ENCODE results near the gene MGAT4A.
"Not testable (repeated sequence)": the region's sequence is repeated elsewhere in the genome, so short reads cannot be mapped to it uniquely, and the experiment has no call there.

Gene MGAT4A

DNA sequence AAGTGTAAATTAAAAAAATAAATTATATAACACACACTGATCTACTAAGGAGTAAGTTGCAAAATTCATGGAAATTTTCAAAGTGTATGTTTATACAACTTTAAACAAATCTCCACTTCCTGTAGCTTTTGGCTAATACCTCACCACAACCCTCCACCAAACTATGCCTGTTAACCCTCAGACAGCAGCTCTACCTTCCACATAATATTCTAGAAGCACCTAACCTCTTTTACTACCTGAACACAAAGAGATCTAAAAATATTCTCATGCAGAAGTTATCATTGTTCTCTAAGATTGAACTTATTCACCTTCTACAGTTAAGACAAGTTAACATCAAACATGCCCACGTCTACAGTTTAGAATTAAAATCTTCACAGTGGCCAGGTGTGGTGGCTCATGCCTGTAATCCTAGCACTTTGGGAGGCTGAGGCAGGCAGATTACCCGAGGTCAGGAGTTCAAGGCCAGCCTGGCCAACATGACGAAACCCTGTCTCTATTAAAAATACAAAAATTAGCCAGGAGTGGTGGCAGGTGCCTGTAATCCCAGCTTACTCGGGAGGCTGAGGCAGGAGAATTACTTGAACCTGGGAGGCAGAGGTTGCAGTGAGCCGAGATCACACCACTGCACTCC is 2.7 kb downstream of the MGAT4A start:
- not testable (repeated sequence) for DNase-seq

DNA sequence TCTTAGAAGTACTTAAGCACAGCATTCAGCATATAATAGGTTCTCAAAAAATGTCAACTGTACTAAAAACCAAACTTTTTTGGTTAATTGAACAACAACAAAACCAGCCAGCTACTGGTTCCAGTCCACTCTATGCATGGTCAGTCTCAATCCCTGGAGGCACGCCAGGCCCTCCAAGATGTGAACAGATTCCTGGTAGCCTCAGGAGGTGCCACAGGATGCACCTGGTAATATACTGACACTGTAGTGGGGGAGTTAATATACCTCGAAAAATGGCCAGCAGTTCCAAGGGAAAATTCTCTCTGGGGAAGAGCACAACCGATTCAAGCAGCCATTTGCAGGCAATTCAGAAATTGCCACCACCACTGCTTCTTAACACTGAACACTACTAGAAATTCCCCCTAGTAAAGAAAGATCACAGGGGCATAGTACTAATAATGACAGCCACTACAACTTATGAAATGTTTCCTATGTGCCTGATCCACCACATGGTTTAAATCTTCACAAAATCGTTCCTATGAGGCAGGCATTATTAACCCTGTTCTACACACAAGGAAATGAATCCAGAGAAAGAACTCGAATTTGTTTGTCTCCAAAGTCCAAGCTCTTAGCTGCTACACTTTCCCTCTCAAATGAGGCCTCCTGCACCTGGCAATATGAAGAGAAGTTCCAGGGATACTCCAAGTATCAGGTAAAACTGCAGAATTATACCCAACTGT is 3.4 kb downstream of the MGAT4A start:
- DNase-seq = no peak

DNA sequence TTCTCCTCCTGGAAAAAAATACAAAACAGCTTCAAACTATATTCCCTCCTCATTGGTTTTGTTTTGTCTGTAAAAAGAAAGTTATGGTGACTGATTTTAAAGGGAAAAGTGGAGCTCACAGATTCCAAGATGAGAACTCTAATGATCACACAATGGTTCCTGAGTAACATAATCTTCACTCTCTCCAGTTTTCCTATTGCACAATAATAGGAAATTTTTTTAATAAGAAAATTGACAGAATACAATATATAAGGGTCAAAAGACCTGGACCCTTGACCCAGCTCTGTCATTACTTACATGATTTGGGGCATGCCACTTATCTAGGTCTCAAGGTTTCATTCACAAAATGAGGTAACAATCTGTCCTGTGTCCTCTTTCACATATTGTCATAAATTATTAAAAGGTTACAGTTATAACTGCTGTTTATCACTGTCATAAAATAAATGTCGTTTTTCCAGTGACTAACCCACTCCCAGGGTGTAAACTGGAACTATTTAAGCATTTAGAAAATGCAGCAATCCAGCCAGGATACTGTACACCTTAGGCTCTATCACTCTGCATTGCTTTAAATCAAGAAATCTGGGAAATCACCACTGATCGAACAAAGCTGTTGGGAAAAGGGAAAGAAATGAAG is 4.1 kb downstream of the MGAT4A start:
- DNase-seq = no peak

DNA sequence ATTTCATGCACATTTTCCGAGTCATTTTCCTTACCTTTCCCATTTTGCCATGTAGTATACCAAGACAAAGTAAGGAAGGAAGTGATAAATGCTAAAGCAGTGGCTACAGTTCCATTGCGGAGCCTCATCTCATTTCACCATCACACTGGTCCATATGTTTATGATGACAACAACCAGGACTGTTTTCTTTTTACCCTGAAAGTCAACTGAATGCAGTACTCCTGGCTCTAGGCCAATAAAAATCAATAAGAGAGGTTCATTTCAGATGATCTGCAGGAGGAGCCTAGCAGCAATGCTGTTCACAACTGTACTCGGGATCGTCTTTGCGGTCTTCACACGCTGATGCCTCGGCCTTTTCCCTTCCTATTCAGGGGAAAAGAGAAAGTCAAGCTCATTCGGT is 4.7 kb downstream of the MGAT4A start:
- DNase-seq = no peak

DNA sequence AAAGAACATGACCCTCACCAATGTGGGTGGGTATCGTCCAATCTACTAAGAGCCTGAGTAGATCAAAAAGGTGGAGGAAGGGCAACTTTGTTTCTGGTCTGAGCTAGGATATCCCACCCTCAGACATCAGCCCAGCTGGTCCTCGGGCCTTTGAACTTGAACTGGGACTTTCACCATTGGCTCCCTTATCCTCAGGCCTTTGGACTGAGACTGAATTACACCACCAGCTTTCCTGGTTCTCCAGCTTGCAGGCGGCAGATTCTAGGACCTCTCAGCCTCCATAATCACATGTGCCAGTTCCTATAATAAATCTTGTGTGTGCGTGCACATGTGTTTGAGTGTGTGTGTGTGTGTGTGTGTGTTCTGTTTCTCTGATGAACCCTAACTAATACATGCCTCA is 10.6 kb downstream of the MGAT4A start:
- DNase-seq = no peak

DNA sequence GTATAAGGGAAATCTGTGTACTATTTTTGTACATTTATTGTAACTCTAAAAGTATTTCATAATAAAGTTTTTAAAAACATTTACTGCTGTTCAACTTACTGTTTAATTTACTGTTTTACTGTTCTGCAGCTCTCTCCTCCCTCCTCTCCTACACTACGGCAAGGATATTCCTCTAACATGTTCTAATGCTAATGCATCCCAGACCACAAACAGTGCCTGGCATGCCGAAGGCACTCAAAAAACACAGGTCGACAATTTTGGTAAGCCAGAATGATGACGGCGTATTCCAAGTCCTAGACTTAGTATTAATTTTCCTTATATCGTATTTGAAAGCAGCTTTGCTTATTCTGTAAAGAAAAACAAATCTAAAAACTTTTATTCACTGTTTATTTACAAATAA is 13.3 kb downstream of the MGAT4A start:
- DNase-seq = no peak

DNA sequence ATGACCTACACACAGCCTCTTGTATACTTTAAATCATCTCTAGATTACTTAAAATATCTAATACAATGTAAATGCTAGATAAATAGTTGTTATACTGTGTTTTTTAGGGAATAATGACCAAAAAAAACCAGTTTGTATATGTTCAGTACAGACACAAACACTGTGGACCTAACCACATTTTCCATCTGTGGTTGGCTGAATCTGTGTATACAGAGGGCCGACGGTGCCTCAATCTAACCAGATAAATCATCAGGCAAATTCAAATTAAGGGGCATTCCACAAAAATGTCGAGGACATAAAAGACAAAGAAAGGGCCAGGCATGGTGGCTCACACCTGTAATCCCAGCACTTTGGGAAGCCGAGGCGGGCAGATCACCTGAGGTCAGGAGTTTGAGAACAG is 14.1 kb downstream of the MGAT4A start:
- no peak for DNase-seq

DNA sequence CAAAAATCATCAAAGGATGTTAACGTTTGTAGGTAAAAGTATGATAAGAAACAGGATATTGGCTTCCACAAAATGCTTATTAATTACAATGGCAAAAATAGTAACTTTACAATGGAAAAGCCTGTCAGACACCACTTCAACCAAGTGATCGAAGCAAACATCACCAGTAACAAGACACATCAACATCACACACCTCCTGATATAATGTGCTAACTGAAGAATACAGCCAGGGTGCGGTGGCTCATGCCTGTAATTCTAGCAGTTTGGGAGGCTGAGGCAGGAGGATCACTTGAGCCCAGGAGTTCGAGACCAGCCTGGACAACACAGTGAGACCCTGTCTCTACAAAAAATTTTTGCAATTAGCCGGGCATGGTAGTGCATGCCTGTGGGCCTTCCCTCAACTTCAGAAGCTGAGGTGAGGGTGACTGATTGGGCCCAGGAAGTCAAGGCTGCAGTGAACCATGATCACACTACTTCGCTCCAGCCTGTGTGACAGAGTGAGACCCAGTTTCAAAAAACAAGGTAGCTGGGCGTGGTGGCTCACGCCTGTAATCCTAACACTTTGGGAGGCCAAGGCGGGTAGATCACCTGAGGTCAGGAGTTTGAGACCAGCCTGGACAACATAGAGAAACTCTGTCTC is 15.0 kb downstream of the MGAT4A start:
- no peak for DNase-seq

DNA sequence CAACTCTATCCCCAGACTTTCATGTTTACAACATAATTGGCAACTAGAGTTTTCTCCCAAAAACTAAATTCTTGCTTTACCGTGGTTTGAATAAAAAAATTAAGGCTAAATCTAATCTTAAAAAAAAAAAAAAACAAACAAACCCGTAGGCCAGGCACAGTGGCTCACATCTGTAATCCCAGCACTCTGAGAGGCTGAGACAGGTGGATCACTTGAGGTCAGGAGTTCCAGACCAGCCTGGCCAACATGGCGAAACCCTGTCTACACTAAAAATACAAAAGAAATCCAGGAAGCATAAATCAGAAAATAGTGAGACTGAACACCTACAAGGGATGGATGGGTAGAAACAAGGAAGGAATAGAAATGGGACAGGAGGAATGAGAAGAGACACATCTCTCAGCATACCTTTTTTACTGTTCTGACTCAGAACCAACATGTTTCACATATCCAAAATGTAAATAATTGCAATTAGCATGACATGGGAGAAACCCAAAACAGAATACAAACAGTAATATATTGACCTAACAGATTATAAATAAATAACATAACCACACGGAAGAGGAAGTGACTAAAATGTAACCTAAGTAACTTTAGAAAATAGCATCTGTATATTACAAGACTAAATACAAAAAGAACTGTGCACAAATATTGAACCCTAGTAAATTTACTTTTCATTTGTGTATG is 17.5 kb downstream of the MGAT4A start:
- DNase-seq = no peak

DNA sequence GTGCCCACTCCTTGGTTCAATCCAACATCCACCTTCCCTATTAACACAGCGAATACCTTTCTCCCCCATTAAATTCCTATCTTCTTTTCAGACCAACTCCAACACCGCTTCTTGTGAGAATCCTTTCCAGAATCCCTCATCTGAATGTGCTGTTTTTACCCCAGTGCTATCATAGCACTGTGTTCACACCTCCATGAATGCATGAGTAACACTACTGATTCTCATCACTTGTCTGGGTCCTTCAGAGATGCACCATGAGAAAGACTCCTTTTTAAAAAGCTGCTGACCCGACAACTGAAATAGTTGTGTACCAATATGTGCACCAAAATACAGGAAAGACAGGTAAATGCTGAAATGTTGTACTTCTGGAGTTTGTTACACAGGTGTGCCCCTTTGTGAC is 18.8 kb downstream of the MGAT4A start:
- DNase-seq = no peak

DNA sequence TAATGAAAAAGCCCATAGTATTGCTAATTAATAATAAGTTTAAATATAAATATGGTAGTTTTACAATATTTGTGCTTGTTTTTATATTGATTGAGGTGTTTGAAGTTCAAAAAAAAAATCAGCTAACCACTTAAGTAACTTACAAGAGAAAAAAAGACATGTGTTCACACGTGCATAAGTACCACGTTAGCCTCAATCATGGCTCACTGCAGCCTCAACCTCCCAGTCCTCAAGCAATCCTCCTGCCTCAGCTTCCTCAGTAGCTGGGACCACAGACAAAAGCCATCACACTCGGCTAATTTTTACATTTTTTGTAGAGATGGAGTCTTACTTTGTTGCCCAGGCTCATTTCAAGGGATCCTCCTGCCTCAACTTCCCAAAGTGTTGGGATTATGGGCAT is 19.4 kb downstream of the MGAT4A start:
- DNase-seq = no peak

DNA sequence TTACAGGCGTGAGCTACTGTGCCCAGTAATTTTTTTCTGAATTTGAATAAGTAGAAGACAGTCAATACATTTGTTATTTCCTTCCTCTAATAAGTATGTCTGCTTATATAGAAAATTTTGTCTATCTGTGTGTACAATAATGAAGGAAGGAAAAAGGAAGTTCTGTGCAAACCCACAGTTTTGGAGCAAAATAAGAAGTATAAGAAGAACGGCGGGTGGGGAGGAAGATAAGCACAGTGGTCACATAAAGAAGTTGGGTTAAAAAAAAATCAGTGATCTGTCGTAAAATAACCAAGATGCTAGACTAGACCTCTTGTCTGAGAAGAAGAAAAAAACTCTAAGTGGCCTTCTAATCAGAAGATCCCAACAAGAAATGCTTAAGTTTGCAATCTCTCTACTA is 20.2 kb downstream of the MGAT4A start:
- peak; percentile 93 for DNase-seq

DNA sequence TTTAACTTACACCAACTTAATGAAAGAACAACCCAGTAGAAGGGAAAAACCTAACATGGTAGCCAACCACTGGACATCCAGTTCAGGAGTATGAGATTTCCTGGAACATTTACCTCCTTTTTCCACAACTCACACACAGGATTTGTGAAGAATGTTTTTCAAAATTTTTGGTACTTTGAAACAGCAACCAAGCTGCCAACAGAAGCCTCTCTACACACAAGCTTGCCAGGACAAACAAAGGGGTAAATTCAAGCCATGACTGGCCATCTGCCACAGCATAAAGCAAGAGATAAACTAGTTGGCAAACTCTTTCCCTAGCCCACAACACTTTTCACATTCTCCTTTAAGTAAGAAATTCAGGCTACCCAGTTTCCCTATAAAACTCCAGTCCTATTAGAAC is 21.4 kb downstream of the MGAT4A start:
- no peak for DNase-seq

DNA sequence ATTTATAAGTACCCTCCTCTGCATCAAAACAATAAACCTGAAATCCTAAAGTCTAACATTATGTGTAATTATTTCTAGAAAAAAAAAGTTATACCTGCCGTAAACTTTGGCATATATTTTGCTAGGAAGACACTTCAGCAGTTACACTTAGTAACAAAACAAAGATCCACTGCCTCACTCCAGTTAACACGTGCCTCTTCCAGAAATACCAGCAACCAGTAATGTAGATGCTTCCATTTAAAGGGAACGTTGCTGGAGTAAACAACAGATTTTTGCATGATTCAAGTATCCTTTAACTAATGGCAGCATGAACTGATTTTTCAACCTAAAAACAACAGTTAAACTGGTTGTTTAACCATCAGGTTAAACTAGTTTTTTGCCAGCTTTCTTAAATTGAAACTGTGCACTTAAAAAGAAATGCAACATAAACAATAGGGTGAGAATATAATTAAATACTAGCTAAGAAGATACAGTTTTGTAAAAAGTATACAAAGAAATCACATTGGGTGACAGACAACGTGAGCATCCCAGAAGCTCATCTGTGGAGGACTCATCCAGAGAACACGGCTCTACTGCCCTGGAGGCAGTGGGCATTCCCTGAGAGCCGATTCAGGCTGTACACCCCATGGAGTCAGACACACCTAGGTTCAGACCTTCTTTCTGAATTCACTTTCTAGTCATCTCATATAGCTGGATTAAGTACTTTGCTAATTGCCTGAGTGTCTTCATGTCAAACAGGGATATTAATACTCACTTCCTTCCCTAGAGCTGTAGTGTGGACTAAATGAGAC is 22.3 kb downstream of the MGAT4A start:
- no peak for DNase-seq

DNA sequence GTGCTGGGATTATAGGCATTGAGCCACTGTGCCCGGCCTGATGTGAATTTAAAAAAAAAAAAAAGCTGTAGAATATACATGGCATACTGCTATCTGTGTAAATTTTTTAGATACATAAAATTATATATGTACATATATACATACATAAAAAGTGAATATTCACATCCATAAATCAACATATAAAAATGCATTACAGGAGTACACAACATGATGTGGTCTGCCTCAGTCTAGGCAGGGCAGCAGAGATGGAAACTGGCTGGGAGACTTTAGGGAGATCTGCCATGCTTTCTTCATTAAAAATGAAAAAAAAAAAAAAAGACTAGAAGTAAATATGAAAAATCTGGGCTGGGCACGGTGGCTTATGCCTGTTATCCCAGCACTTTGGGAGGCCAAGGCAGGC is 24.3 kb downstream of the MGAT4A start:
- no peak for DNase-seq

DNA sequence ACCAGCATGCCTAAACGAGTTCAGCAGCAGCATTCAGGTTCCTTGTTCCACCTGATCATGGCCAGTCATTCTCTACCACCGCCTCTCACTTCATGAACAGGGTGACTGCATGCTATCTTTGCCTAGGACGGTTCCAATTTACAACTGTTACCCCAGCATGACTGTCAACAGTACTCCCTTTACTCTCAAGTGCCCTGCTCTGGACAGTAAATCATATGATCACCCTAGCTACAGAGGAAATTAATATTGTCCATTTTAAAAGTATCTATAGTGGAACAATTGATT is 25.7 kb downstream of the MGAT4A start:
- no peak for DNase-seq

DNA sequence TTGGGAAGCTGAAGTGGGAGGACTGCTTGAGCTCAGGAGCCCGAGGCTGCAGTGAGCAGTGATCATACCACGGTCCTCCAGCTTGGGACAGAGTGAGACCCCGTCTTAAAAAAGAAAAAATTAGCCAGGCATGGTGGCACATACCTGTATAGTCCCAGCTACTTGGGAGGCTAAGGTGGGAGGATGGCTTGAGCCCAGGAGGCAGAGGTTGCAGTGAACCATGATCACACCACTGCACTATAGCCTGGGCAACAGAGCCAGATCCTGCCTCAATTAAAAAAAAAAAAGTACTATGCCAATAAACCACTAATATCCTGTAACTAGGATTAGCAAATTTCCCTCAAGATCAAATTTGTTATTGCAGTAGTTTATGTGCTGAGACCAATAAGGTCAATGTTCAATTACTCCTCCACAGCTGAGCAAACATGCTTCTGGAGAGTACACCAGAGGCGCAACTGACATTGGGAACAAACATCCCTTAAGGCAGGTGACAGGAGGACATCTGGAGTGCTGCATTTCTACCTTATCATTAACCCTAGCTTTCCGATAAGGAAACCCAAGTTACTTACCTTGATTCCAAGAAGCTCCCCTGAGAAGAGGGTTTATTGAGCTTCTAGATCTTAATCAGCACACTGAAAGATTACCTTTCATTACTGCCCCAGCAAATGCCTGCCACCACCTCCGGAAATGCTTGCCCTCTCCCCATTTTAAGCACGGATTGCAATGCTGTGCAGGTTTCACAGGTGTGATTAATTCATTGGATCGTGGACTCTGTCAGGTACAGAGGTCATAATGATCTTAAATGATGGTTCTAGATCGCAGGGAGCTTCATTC is 26.2 kb downstream of the MGAT4A start:
- no peak for DNase-seq

DNA sequence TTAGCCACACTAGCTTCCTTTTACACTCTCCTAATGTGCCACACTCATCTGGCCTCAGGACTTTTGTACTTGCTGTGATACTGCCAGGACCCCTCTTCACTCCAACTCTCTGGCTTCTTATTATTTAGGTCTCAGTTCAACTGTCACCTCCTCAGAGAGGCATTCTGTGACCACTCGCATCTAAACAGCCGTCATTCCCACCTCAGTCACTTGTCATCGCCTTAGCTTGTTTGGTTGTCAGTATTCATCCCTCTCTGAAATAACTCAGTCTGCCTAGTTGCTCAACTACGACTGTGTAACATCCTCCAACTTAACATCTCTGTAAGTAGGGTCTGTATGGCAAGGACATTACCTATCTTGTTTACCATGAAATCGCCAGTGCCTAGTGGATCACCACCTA is 27.2 kb downstream of the MGAT4A start:
- DNase-seq = no peak

DNA sequence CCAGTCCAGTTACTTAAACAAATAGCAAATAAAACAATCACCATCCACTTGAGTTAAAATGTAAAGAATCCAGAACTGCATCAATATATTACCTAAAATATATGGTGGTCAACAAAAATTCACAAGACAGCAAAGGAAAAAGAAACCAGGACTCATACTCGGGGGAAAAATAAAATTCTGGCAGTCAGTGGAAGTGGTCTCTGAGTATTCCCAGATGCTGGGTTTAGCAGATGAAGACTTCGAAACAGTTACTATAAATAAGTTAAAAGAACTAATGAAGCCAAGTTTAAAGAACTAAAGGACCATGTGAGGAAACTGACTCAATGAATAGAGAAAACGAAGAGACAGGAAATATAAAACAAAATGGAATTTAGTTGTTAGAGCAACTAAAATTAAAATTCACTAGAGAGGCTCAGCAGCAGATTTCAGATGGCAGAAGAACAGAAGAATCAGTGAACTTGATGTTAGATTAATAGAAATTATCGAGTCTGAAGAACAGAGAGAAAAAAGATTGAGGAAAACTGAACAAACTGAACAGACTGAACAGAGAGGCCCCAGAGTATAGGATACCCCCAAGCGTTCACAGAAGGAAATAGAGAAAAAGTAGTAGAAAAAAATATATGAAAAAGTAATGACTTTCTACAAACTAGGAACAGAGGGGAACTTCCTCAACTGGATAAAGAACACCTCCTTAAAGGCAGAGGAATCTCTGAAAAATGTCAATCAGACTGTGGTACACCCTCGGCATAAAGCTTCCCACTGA is 27.9 kb downstream of the MGAT4A start:
- DNase-seq = no peak

DNA sequence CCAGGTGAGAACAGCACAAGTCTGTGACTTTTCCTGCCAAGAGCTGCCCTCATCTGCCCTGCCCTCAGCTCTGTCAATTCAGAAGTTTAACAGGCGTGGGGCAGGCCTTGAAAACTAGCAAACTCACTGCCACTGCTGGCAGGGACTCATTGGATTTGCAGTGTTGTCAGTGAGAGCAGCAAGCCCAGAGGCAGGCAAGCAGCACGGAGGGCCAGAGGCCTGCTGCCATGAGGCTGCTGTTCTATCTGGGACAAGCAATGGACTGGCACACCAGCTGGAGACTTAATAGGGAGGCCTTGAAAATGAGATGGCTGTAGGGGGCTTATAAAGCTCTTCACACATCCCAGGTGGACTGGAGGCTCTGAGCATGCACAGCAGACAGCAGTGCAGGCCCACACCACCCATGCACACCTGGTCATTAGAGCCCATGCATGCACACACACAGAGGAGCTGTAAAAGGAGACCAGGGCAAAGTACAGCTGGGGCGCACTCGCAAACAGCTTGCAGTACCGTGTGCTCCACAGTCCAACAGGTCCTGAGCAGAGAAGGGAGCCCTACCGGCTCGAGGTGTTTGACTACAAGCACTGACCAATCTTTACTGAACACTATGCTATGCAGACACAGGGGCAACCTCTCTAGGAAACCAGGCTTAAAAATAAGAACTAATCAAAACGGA is 28.7 kb downstream of the MGAT4A start:
- no peak for DNase-seq

DNA sequence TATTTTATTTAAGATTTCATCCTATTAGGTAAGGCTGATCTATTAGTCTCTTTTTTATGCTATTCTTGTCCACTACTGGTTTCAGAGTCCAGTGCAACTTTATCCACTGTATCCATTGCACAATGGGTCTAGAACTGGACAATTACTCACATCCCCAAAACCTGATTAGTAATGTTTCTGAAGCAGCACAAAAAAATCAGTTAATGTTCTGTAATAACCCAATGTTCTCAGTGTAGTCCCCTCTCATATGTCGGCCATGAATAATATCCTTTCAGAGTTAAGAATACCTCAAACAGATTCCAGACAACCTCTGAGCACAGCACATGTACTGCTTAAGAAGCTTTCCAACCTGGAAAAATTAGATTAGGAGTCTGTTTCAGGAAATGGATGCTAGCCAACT is 29.7 kb downstream of the MGAT4A start:
- no peak for DNase-seq

Measured in hematopoietic multipotent progenitor cell treated with erythropoietin and hydrocortisone succinate and interleukin-3 and kit ligand, for 4 days (in vitro differentiated cells).